Heart left ventricle (tissue), 16 donors: ENCODE data around the gene PCGF1. TPM values are rescaled to one million over a fixed set of nuclear protein-coding genes. Genes with fewer than 3 reads are reported as not detected.

Source experiments
- ATAC-seq, 4 donors: fragments of 200-7000 bp; cut with Tn5 transposase; one replicate each; pipeline ENCODE4 v1.9.1; 2020 to 2022; ENCODE audit warnings: moderate library complexity in 4 of 4, mild to moderate bottlenecking in 3 of 4, moderate number of reproducible peaks in 1 of 4
- DNase-seq, 5 donors: peaks; one replicate each; pipeline ENCODE4 v3.0.0-alpha.2; 2020
- H3K27ac ChIP-seq, 12 donors: fragments of 200-600 bp; sonication (generic) in 4 of 12; one replicate each; pipeline versions ENCODE4 v1.5.0 to v1.8.0; 2016 to 2022; ENCODE audit warnings: mild to moderate bottlenecking in 2 of 12
- H3K27me3 ChIP-seq, 9 donors: fragments of 200-600 bp; sonication (generic) in 2 of 9; one replicate each; pipeline versions ENCODE4 v1.5.1 to v1.8.0; 2016 to 2022; ENCODE audit warnings: mild to moderate bottlenecking in 3 of 9
- H3K36me3 ChIP-seq, 9 donors: fragments of 200-600 bp; sonication (generic) in 2 of 9; one replicate each; pipeline versions ENCODE4 v1.5.0 to v1.8.0; 2018 to 2022; ENCODE audit warnings: mild to moderate bottlenecking in 2 of 9
- H3K4me1 ChIP-seq, 12 donors: fragments of 200-600 bp; sonication (generic) in 4 of 12; one replicate each; pipeline versions ENCODE4 v1.5.0 to v1.8.0; 2016 to 2022; ENCODE audit warnings: mild to moderate bottlenecking in 3 of 12
- H3K4me3 ChIP-seq, 12 donors: fragments of 200-600 bp; sonication (generic) in 4 of 12; one replicate each; pipeline versions ENCODE4 v1.5.0 to v1.8.0; 2017 to 2022; ENCODE audit warnings: mild to moderate bottlenecking in 9 of 12, moderate library complexity in 4 of 12
- H3K9me3 ChIP-seq, 12 donors: fragments of 200-600 bp; sonication (generic) in 4 of 12; one replicate each; pipeline versions ENCODE4 v1.5.0 to v1.8.0; 2016 to 2022; ENCODE audit warnings: mild to moderate bottlenecking in 1 of 12
- CTCF ChIP-seq, 12 donors: fragments of 200-600 bp; sonication (generic) in 4 of 12; IDR thresholded peaks; one replicate each; pipeline versions ENCODE4 v1.5.0 to v1.8.0; 2018 to 2022; ENCODE audit warnings: antibody characterized with exemption in 12 of 12, mild to moderate bottlenecking in 5 of 12
- POLR2A ChIP-seq, 2 donors: fragments of 450-650 bp; IDR thresholded peaks; one replicate each; pipeline ENCODE4 v1.6.1; 2017; ENCODE audit warnings: antibody characterized with exemption in 2 of 2, mild to moderate bottlenecking in 2 of 2, moderate library complexity in 2 of 2
- WGBS, 4 donors: extraction: QIAGEN DNeasy Blood & Tissue Kit in 2 of 4; methylation state at CpG; one replicate each; pipeline versions ENCODE4 v1.1.5 to v1.1.7; 2013 to 2018; 5-methylcytosine and 5-hydroxymethylcytosine counted together
- intact Hi-C, 10 donors: fragments of 100-400 bp; cut with DNase I; formaldehyde crosslinking; loops; one replicate each; pipeline versions ENCODE4 v1.11.1 to v1.14.2; 2022
- polyA plus RNA-seq, 2 donors: library from polyadenylated mRNA; stranded (reverse); fragments of 200-250 nt; gene quantifications; one replicate each; pipeline ENCODE4 v1.2.3, GENCODE V29; 2013
- total RNA-seq, 9 donors: library from RNA; depleted of rRNA in 2 of 9; stranded (reverse); fragments of >200 nt in 2 of 9; fragmentation: NEBNext Ultra II Directional in 3 of 9; extraction: Animal tissue kit (Norgen Biotek cat#: 25700) in 3 of 9; gene quantifications; one replicate each; pipeline versions ENCODE4 v1.1.0 to v1.2.4, GENCODE V29; 2016 to 2023
- donor health status: ischemic (EF 13 %, LVEDD 7.1; RV severe dilation, severe dysfunction).
- donor health status: healthy with polysubstance abuse.
- donor health status: DM: no; HTN: yes; CAD: no.
- donor health status: DM: no; HTN: no; CAD: no.
- donor health status: ischemic (EF 25% LVEDD 6.9; RV normal size, moderate dysfunction).
- donor health status: ischemic (EF 25% LVEDD 5.7; RV mildly dilated, moderate dysfunction).
- donor health status: healthy.
- donor health status: DM: yes; HTN: yes; CAD: no.
- donor health status: ischemic (EF 35%, LVEDD 5.7; RV mildly dilated, moderate dysfunction).
- donor health status: nonischemic (EF 11% LVEDD 7.7; RV severe dilation, severe dysfunction).
- donor health status: DM: yes; HTN: yes; CAD: no.
- donor health status: PGD.
- donor health status: ischemic (EF 29% LVEDD 5.4; RV normal size, mild dysfunction).
- donor health status: nonischemic (EF 23%, LVEDD 6.1; RV moderate dilation, normal function).

Gene PCGF1
- total and polyA plus RNA-seq, 11 donors = 10.6 to 24.9 (median 19.2) TPM

- 75 to 85% (median 80%) methylated on average over 9 to 12 of the region's 12 CpGs for WGBS, 4 donors
- no peak for ATAC-seq
- Histone ChIP-seq H3K27ac (no peak overlapping the region), H3K9me3 (no peaks in the 10 kb centered on the region), H3K36me3 (peaks cover 0 to 33% (median 24%) of the 10 kb centered on the region in 9 donors), H3K27me3 (no peaks in the 10 kb centered on the region), H3K4me1 (peaks cover 5 to 22% (median 14%) of the 10 kb centered on the region in 12 donors), H3K4me3 (no peak overlapping the region)
- TF ChIP-seq CTCF (IDR thresholded peaks at IDR 0.05) = no peak
- no peak for TF ChIP-seq POLR2A (IDR thresholded peaks at IDR 0.05)
- DNase-seq = peak in 2 of 5 donors; percentile 6 to 19
- intact Hi-C loops = loop anchor here in 5 of 10 donors (5.0 to 10.0 kb wide), 3 partner anchors 50 to 53 kb away; partner anchors contain the start of genes CCDC142 (in 1 of the 5) and TTC31 (in 1 of the 5)
Measured at GRCh38 chr2:74534411-74534810, 26.9 kb upstream of the PCGF1 start.

GRCh38 chr2:74533464-74533863 lies 26.0 kb upstream of the PCGF1 start:
- TF ChIP-seq CTCF (IDR thresholded peaks at IDR 0.05) (no peak), POLR2A (IDR thresholded peaks at IDR 0.05) (no peak)
- no peak overlapping the region for H3K4me3 ChIP-seq
- 72 to 87% (median 84%) methylated on average over 4 of the region's 4 CpGs for WGBS, 4 donors
- peaks cover 0 to 33% (median 24%) of the 10 kb centered on the region in 9 donors for H3K36me3 ChIP-seq
- peaks cover 5 to 29% (median 19%) of the 10 kb centered on the region in 12 donors for H3K4me1 ChIP-seq
- intact Hi-C loops = loop anchor here in 5 of 10 donors (5.0 to 10.0 kb wide), 3 partner anchors 51 to 54 kb away; partner anchors contain the start of genes CCDC142 (in 1 of the 5) and TTC31 (in 1 of the 5)
- no peak for DNase-seq
- no peak for ATAC-seq
- H3K9me3 ChIP-seq = no peaks in the 10 kb centered on the region
- H3K27me3 ChIP-seq = no peaks in the 10 kb centered on the region
- no peak overlapping the region for H3K27ac ChIP-seq

GRCh38 chr2:74532222-74532621 lies 24.7 kb upstream of the PCGF1 start:
- Histone ChIP-seq H3K9me3 (no peaks in the 10 kb centered on the region), H3K36me3 (peaks cover 0 to 46% (median 36%) of the 10 kb centered on the region in 9 donors), H3K27ac (no peak overlapping the region), H3K27me3 (no peaks in the 10 kb centered on the region), H3K4me3 (no peak overlapping the region), H3K4me1 (peaks cover 5 to 36% (median 26%) of the 10 kb centered on the region in 12 donors)
- ATAC-seq = no peak
- DNase-seq = no peak
- intact Hi-C loops = loop anchor here in 5 of 10 donors (5.0 to 10.0 kb wide), 3 partner anchors 50 to 55 kb away; partner anchors contain the start of genes CCDC142 (in 1 of the 5) and TTC31 (in 1 of the 5)
- TF ChIP-seq CTCF (IDR thresholded peaks at IDR 0.05) (peak in 8 of 12 donors; percentile 12 to 40 (median 18)), POLR2A (IDR thresholded peaks at IDR 0.05) (no peak)

- Histone ChIP-seq H3K4me1 (peaks cover 5 to 36% (median 26%) of the 10 kb centered on the region in 12 donors), H3K27ac (no peak overlapping the region), H3K9me3 (no peaks in the 10 kb centered on the region), H3K27me3 (no peaks in the 10 kb centered on the region), H3K4me3 (peak overlapping the region in 1 of 12 donors; percentile 83), H3K36me3 (peaks cover 0 to 51% (median 41%) of the 10 kb centered on the region in 9 donors)
- no peak for DNase-seq
- no peak for TF ChIP-seq CTCF (IDR thresholded peaks at IDR 0.05)
- no peak for TF ChIP-seq POLR2A (IDR thresholded peaks at IDR 0.05)
- WGBS, 4 donors = 70 to 81% (median 76%) methylated on average over 7 of the region's 7 CpGs
- no peak for ATAC-seq
- intact Hi-C loops = loop anchor here in 7 of 10 donors (2.0 to 10.0 kb wide), 6 partner anchors 15 to 56 kb away; partner anchors contain the start of genes CCDC142 (in 2 of the 7) and TTC31 (in 2 of the 7)
Measured at GRCh38 chr2:74531666-74532065, 24.2 kb upstream of the PCGF1 start.
